Hippocampal formation (tissue), 2 donors: ENCODE results near the gene PACS1.
"Not testable (repeated sequence)": the region's sequence is repeated elsewhere in the genome, so short reads cannot be mapped to it uniquely, and the experiment has no call there.

Experiments
- DNase-seq, 2 donors: peaks; one replicate each; lab custom pipeline; 2025; lab: John Stamatoyannopoulos, UW

Gene PACS1

GRCh38 chr11:66109294-66109693, 39.2 kb downstream of the PACS1 start:
- DNase-seq, result no peak

GRCh38 chr11:66111158-66111557, 41.1 kb downstream of the PACS1 start:
- DNase-seq, result no peak

- no peak for DNase-seq
Measured at GRCh38 chr11:66112041-66112491, 42.0 kb downstream of the PACS1 start.

GRCh38 chr11:66112601-66113499, 42.8 kb downstream of the PACS1 start:
- no peak for DNase-seq

GRCh38 chr11:66114957-66115356, 44.9 kb downstream of the PACS1 start:
- DNase-seq, result not testable (repeated sequence)

- no peak for DNase-seq
Measured at GRCh38 chr11:66115638-66116301, 45.7 kb downstream of the PACS1 start.

- no peak for DNase-seq
Measured at GRCh38 chr11:66116576-66117361, 46.7 kb downstream of the PACS1 start.

- DNase-seq, result no peak
Measured at GRCh38 chr11:66118847-66119246, 48.8 kb downstream of the PACS1 start.

- no peak for DNase-seq
Measured at GRCh38 chr11:66119348-66120133, 49.5 kb downstream of the PACS1 start.

GRCh38 chr11:66121466-66121865, 51.4 kb downstream of the PACS1 start:
- DNase-seq, result no peak

GRCh38 chr11:66123902-66124301, 53.8 kb downstream of the PACS1 start:
- DNase-seq, result no peak

- DNase-seq, result no peak
Measured at GRCh38 chr11:66124564-66124963, 54.5 kb downstream of the PACS1 start.

GRCh38 chr11:66126064-66126463, 56.0 kb downstream of the PACS1 start:
- no peak for DNase-seq

- DNase-seq, result peak; percentile 23 to 61
Measured at GRCh38 chr11:66126808-66127555, 56.9 kb downstream of the PACS1 start.

GRCh38 chr11:66130978-66131377, 60.9 kb downstream of the PACS1 start:
- no peak for DNase-seq

- DNase-seq, result no peak
Measured at GRCh38 chr11:66131937-66132632, 62.0 kb downstream of the PACS1 start.

GRCh38 chr11:66133216-66133775, 63.2 kb downstream of the PACS1 start:
- no peak for DNase-seq

GRCh38 chr11:66136752-66137123, 66.7 kb downstream of the PACS1 start:
- no peak for DNase-seq

- no peak for DNase-seq
Measured at GRCh38 chr11:66139817-66140404, 69.8 kb downstream of the PACS1 start.
